IPS-18a (cell line): ENCODE measurements around the gene LHX2.

ENCODE experiments used
- H3K27ac ChIP-seq: one replicate; pipeline ENCODE4 v1.5.1; 2013; ENCODE audit warnings: low read length
- H3K27me3 ChIP-seq: one replicate; pipeline ENCODE4 v1.6.1; 2013; ENCODE audit warnings: mild to moderate bottlenecking, low read length; ENCODE audit not compliant: control insufficient read depth, insufficient read depth
- H3K36me3 ChIP-seq: one replicate; pipeline ENCODE4 v1.6.1; 2013; ENCODE audit warnings: low read depth, low read length; ENCODE audit not compliant: control insufficient read depth
- H3K4me1 ChIP-seq: one replicate; pipeline ENCODE4 v1.6.1; 2013; ENCODE audit warnings: low read depth, low read length; ENCODE audit not compliant: control insufficient read depth
- H3K4me3 ChIP-seq: one replicate; pipeline ENCODE4 v1.5.1; 2013; ENCODE audit warnings: low read length
- H3K9ac ChIP-seq: one replicate; pipeline ENCODE4 v1.6.1; 2013; ENCODE audit warnings: mild to moderate bottlenecking, low read length, moderate library complexity
- H3K9me3 ChIP-seq: one replicate; pipeline ENCODE4 v1.6.1; 2013; ENCODE audit warnings: low read depth, low read length; ENCODE audit not compliant: control insufficient read depth

The LHX2 gene

GRCh38 chr9:124062172-124062571 lies 50.6 kb downstream of the LHX2 start:
- no peaks in the 10 kb centered on the region for H3K9me3 ChIP-seq
- no peaks in the 10 kb centered on the region for H3K4me1 ChIP-seq
- no peak overlapping the region for H3K27ac ChIP-seq
- H3K36me3 ChIP-seq = no peaks in the 10 kb centered on the region
- no peak overlapping the region for H3K9ac ChIP-seq
- no peak overlapping the region for H3K4me3 ChIP-seq
- no peaks in the 10 kb centered on the region for H3K27me3 ChIP-seq

DNA sequence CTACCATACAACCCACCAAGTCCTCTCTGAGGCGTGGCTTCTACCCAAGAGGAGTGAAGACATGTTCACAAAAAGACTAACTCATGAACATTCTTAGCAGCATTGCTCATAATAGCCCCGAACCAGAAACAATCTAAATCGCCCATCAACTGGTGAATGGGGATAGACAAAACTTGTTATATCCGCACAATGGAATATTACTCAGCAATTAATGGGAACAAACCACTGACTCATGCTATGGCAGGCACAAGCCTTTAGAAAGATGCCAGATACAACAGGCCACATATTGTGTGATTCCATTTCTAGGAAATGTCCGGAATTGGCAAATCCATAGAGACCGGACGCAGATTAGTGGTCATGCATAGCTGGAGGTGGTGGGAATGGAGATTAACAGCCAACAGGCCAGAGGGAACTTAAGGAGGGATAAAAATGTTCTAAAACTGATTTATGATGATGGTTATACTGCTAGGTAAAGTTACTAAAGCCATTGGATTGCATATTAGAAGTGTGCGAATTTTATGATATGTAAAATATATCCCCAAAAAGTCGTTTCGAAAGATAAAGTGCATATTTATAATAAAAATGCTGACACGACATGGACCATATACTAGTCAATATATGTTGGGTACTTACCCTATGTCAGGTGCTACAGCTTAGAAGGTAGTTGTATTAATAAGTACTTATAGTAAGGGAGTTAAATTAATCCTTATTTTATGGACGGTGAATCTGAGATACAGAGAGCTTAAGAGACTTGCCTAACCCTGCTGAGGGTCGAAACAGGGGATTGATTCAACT lies 55.4 kb downstream of the LHX2 start:
- no peaks in the 10 kb centered on the region for H3K9me3 ChIP-seq
- H3K27me3 ChIP-seq = no peaks in the 10 kb centered on the region
- H3K9ac ChIP-seq = no peak overlapping the region
- H3K27ac ChIP-seq = no peak overlapping the region
- no peak overlapping the region for H3K4me3 ChIP-seq
- H3K36me3 ChIP-seq = no peaks in the 10 kb centered on the region
- H3K4me1 ChIP-seq = no peaks in the 10 kb centered on the region

DNA sequence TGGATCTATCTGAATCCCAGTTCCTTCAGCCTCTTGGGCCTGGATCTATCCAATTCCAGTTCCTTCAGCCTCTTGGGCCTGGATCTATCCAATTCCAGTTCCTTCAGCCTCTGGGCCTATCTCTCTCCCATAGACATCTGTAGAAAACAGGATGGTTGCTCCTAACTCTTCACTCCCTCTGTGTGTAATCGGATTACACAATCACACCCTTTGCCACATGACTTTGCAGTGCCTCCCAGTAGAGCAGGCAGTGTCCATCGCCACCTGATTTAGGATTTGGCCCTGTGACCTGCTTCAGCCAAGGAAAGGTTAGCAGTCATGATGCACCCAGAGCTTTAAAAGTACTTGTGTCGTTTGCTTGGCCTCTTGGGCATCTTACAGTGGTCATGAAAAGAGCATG lies 56.7 kb downstream of the LHX2 start:
- no peak overlapping the region for H3K27ac ChIP-seq
- no peak overlapping the region for H3K9ac ChIP-seq
- no peaks in the 10 kb centered on the region for H3K9me3 ChIP-seq
- no peaks in the 10 kb centered on the region for H3K36me3 ChIP-seq
- no peaks in the 10 kb centered on the region for H3K4me1 ChIP-seq
- no peaks in the 10 kb centered on the region for H3K27me3 ChIP-seq
- H3K4me3 ChIP-seq = no peak overlapping the region

DNA sequence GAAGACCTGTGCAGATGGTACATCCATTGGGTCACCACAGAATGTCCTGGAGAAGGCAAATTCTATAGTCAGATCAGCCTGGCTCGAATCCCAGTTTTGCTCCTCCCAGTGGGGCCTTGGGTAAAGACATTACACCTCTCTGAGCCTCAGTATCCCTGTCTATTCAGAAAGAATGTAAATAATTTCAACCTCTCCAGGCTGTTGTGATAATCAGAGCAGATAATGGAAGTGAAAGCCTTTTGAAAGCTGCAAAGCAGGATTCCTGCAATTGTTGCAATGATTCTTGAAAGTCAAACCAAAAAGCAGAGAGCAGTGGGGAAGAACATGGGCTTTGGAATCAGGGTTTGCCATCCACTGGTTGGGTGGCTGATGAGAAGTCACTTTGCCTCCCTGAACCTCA lies 63.2 kb downstream of the LHX2 start:
- H3K27me3 ChIP-seq = no peaks in the 10 kb centered on the region
- no peak overlapping the region for H3K9ac ChIP-seq
- H3K9me3 ChIP-seq = no peaks in the 10 kb centered on the region
- peaks cover 9% of the 10 kb centered on the region for H3K4me1 ChIP-seq
- no peaks in the 10 kb centered on the region for H3K36me3 ChIP-seq
- H3K4me3 ChIP-seq = no peak overlapping the region
- H3K27ac ChIP-seq = no peak overlapping the region

DNA sequence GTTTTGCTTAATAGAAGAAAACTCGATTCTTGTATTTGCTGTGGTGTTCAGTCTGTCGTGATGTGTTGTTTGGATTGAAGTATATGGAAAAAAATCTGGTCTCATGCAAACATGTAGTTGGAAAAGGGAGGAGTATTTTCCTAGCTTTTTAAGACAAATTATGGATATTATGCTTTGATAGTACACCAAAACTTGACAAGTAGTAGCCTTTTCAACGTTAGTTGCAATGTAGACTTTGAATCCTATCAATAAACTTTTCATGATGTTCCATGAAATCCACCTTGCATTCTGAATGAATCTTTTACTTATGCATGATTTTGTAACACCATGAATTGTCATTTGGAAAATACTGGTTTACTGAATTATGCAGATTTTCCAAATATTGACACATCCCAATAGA lies 64.2 kb downstream of the LHX2 start:
- no peaks in the 10 kb centered on the region for H3K27me3 ChIP-seq
- no peak overlapping the region for H3K4me3 ChIP-seq
- H3K4me1 ChIP-seq = peaks cover 9% of the 10 kb centered on the region
- no peak overlapping the region for H3K9ac ChIP-seq
- no peaks in the 10 kb centered on the region for H3K9me3 ChIP-seq
- H3K36me3 ChIP-seq = no peaks in the 10 kb centered on the region
- H3K27ac ChIP-seq = no peak overlapping the region

DNA sequence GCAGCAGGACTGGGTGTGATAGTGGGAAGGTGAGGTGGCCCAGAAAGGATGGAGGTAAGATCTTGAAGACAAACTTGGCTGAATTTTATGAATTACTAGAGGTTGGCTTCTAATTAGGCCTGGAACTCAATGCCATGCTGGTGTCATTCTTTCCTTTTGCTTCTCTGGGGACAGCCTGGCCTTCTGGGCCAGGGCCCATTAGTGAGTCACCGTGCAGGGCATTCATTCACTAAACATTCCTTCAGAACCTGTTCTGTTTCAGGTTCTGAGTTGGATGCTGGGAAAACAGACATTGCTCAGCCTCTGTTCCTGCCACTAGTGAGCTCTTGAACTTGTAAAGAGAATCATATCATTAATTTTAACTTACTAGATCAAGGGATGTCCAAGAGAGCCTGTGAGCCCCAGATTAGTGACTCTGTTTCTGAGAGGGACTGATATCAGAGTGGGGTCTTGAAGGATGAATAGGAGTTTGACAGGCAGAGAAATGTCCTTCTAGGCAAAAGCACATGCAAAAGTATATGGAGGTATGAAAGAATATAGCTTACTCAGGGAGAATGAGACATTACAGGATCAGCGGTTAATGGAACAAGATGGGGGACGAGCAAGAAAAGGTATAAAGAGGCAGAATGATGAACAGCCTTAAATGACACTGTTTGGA lies 66.5 kb downstream of the LHX2 start:
- no peak overlapping the region for H3K9ac ChIP-seq
- no peak overlapping the region for H3K4me3 ChIP-seq
- no peak overlapping the region for H3K27ac ChIP-seq

GRCh38 chr9:124078641-124079040 lies 67.1 kb downstream of the LHX2 start:
- H3K36me3 ChIP-seq = no peaks in the 10 kb centered on the region

More for the DNA sequence above, 66.5 kb downstream of the LHX2 start:
- peaks cover 9% of the 10 kb centered on the region for H3K4me1 ChIP-seq
- no peaks in the 10 kb centered on the region for H3K27me3 ChIP-seq
- H3K36me3 ChIP-seq = no peaks in the 10 kb centered on the region
- no peaks in the 10 kb centered on the region for H3K9me3 ChIP-seq

GRCh38 chr9:124079176-124079925 lies 67.8 kb downstream of the LHX2 start:
- Histone ChIP-seq H3K4me3 (no peak overlapping the region), H3K9ac (no peak overlapping the region), H3K27ac (no peak overlapping the region), H3K4me1 (peaks cover 9% of the 10 kb centered on the region), H3K27me3 (no peaks in the 10 kb centered on the region), H3K9me3 (no peaks in the 10 kb centered on the region), H3K36me3 (no peaks in the 10 kb centered on the region)

More at GRCh38 chr9:124078641-124079040, 67.1 kb downstream of the LHX2 start:
- no peak overlapping the region for H3K9ac ChIP-seq
- no peak overlapping the region for H3K4me3 ChIP-seq
- H3K9me3 ChIP-seq = no peaks in the 10 kb centered on the region
- peaks cover 9% of the 10 kb centered on the region for H3K4me1 ChIP-seq
- no peak overlapping the region for H3K27ac ChIP-seq
- no peaks in the 10 kb centered on the region for H3K27me3 ChIP-seq

GRCh38 chr9:124082622-124083021 lies 71.1 kb downstream of the LHX2 start:
- H3K9ac ChIP-seq = no peak overlapping the region
- no peaks in the 10 kb centered on the region for H3K4me1 ChIP-seq
- no peak overlapping the region for H3K4me3 ChIP-seq
- no peaks in the 10 kb centered on the region for H3K27me3 ChIP-seq
- no peaks in the 10 kb centered on the region for H3K36me3 ChIP-seq
- no peak overlapping the region for H3K27ac ChIP-seq
- no peaks in the 10 kb centered on the region for H3K9me3 ChIP-seq
